Astrocyte (in vitro differentiated cells and primary cell): Measurements from ENCODE around the gene DPP4. TPM values are rescaled to one million over a fixed set of nuclear protein-coding genes. Genes with fewer than 3 reads are reported as not detected.
A peak's percentile ranks its signal among the peaks of the same experiment; 100 is the strongest.

Source experiments
- DNase-seq: peaks from one replicate; pipeline ENCODE4 v3.0.0-alpha.2; 2010; ENCODE audit warnings: low read depth
- FAIRE-seq: peaks from 2 replicates; lab custom pipeline; 2011; peaks lifted over from hg19 to GRCh38; lab: Jason Lieb, UNC
- H2AFZ ChIP-seq: 2 replicates; pipeline ENCODE4 v1.6.0; 2012; ENCODE audit warnings: low read depth, low read length, inconsistent platforms
- H3K27ac ChIP-seq: 2 replicates; pipeline ENCODE4 v1.5.1; 2011; ENCODE audit warnings: low read depth, low read length, inconsistent platforms
- H3K27me3 ChIP-seq: 2 replicates; pipeline ENCODE4 v1.6.0; 2011; ENCODE audit warnings: low read length, inconsistent platforms; ENCODE audit not compliant: insufficient read depth
- H3K36me3 ChIP-seq: 2 replicates; pipeline ENCODE4 v1.5.1; 2011; ENCODE audit warnings: low read length, inconsistent platforms; ENCODE audit not compliant: insufficient read depth
- H3K4me1 ChIP-seq: 2 replicates; pipeline ENCODE4 v1.5.1; 2011; ENCODE audit warnings: low read length, inconsistent platforms; ENCODE audit not compliant: insufficient read depth
- H3K4me2 ChIP-seq: 2 replicates; pipeline ENCODE4 v1.6.0; 2012; ENCODE audit warnings: low read length, inconsistent platforms
- H3K4me3 ChIP-seq: 2 replicates; pipeline ENCODE4 v1.5.1; 2011; ENCODE audit warnings: low read depth, mild to moderate bottlenecking, low read length, inconsistent platforms; ENCODE audit not compliant: insufficient read depth
- H3K79me2 ChIP-seq: 2 replicates; pipeline ENCODE4 v1.6.0; 2012; ENCODE audit warnings: mild to moderate bottlenecking, low read length, inconsistent platforms; ENCODE audit not compliant: insufficient read depth
- H3K9ac ChIP-seq: 2 replicates; pipeline ENCODE4 v1.6.0; 2012; ENCODE audit warnings: mild to moderate bottlenecking, low read length, inconsistent platforms
- H3K9me3 ChIP-seq: 2 replicates; pipeline ENCODE4 v1.5.1; 2012; ENCODE audit warnings: low read depth, mild to moderate bottlenecking, low read length, inconsistent platforms; ENCODE audit not compliant: insufficient read depth
- H4K20me1 ChIP-seq: 2 replicates; pipeline ENCODE4 v1.6.0; 2012; ENCODE audit warnings: low read length, inconsistent platforms; ENCODE audit not compliant: insufficient read depth
- H3K27ac Mint-ChIP-seq: one replicate; pipeline ENCODE4 v1.8.0; 2021; ENCODE audit warnings: mild to moderate bottlenecking, mixed read lengths; ENCODE audit not compliant: unreplicated experiment
- H3K27me3 Mint-ChIP-seq: one replicate; pipeline ENCODE4 v1.8.0; 2021; ENCODE audit warnings: low read depth, mixed read lengths; ENCODE audit not compliant: unreplicated experiment
- H3K36me3 Mint-ChIP-seq: one replicate; pipeline ENCODE4 v1.8.0; 2021; ENCODE audit warnings: low read depth, mixed read lengths; ENCODE audit not compliant: unreplicated experiment
- H3K4me1 Mint-ChIP-seq: one replicate; pipeline ENCODE4 v1.8.0; 2021; ENCODE audit warnings: low read depth, mixed read lengths; ENCODE audit not compliant: unreplicated experiment
- H3K4me3 Mint-ChIP-seq: one replicate; pipeline ENCODE4 v1.8.0; 2021; ENCODE audit warnings: mild to moderate bottlenecking, moderate library complexity, mixed read lengths; ENCODE audit not compliant: unreplicated experiment
- H3K9me3 Mint-ChIP-seq: one replicate; pipeline ENCODE4 v1.8.0; 2021; ENCODE audit warnings: mild to moderate bottlenecking, mixed read lengths; ENCODE audit not compliant: unreplicated experiment
- CTCF ChIP-seq: IDR thresholded peaks from 2 replicates; pipeline ENCODE4 v1.5.1; 2011; ENCODE audit warnings: low read depth, mild to moderate bottlenecking, inconsistent platforms, low read length, moderate library complexity; ENCODE audit not compliant: insufficient read depth
- EZH2 ChIP-seq: IDR thresholded peaks from 2 replicates; pipeline ENCODE4 v1.6.1; 2012; ENCODE audit warnings: mild to moderate bottlenecking, low read length, inconsistent platforms; ENCODE audit not compliant: insufficient read depth
- total RNA-seq: library from RNA; stranded (reverse); gene quantifications from 2 replicates; pipeline ENCODE4 v1.2.1, GENCODE V29; 2021

The DPP4 gene
- total RNA-seq, 1 donor from 2014 or later, result 5.3 TPM

- H3K9me3 ChIP-seq, result no peaks in the 10 kb centered on the region
- H3K4me1 ChIP-seq, result no peaks in the 10 kb centered on the region
- Mint-ChIP-seq H3K27ac (no peak overlapping the region), H3K9me3 (no peaks in the 10 kb centered on the region), H3K27me3 (no peaks in the 10 kb centered on the region), H3K36me3 (no peaks in the 10 kb centered on the region), H3K4me1 (no peaks in the 10 kb centered on the region), H3K4me3 (no peak overlapping the region)
- no peak overlapping the region for H3K9ac ChIP-seq
- H3K4me2 ChIP-seq, result no peak overlapping the region
- H3K27ac ChIP-seq, result no peak overlapping the region
- H4K20me1 ChIP-seq, result no peaks in the 10 kb centered on the region
- H3K36me3 ChIP-seq, result no peaks in the 10 kb centered on the region
- H3K4me3 ChIP-seq, result no peak overlapping the region
- DNase-seq (peak; percentile 72), FAIRE-seq (no peak)
- TF ChIP-seq CTCF (no peak), EZH2 (no peak)
- no peaks in the 10 kb centered on the region for H3K79me2 ChIP-seq
- H3K27me3 ChIP-seq, result peaks cover 3% of the 10 kb centered on the region
- H2AFZ ChIP-seq, result no peak overlapping the region
Observed at GRCh38 chr2:162106146-162106551, 32.1 kb upstream of the DPP4 start.

GRCh38 chr2:162103443-162104009 lies 29.5 kb upstream of the DPP4 start:
- no peaks in the 10 kb centered on the region for H3K36me3 ChIP-seq
- H3K4me2 ChIP-seq, result no peak overlapping the region
- no peak overlapping the region for H3K4me3 Mint-ChIP-seq
- no peak overlapping the region for H3K9ac ChIP-seq
- no peak overlapping the region for H3K27ac ChIP-seq
- H3K4me3 ChIP-seq, result no peak overlapping the region
- no peaks in the 10 kb centered on the region for H4K20me1 ChIP-seq
- peaks cover 3% of the 10 kb centered on the region for H3K27me3 ChIP-seq
- FAIRE-seq (no peak), DNase-seq (no peak)
- H3K36me3 Mint-ChIP-seq, result no peaks in the 10 kb centered on the region
- H3K4me1 Mint-ChIP-seq, result no peaks in the 10 kb centered on the region
- no peaks in the 10 kb centered on the region for H3K79me2 ChIP-seq
- H2AFZ ChIP-seq, result no peak overlapping the region
- no peaks in the 10 kb centered on the region for H3K9me3 ChIP-seq
- H3K27ac Mint-ChIP-seq, result no peak overlapping the region
- no peak for TF ChIP-seq CTCF
- TF ChIP-seq EZH2, result no peak
- H3K4me1 ChIP-seq, result no peaks in the 10 kb centered on the region
- H3K27me3 Mint-ChIP-seq, result no peaks in the 10 kb centered on the region
- H3K9me3 Mint-ChIP-seq, result no peaks in the 10 kb centered on the region

- Histone ChIP-seq H3K27ac (no peak overlapping the region), H4K20me1 (no peaks in the 10 kb centered on the region), H3K4me1 (no peaks in the 10 kb centered on the region), H3K4me2 (no peak overlapping the region), H3K9ac (no peak overlapping the region), H3K9me3 (no peaks in the 10 kb centered on the region), H3K79me2 (no peaks in the 10 kb centered on the region), H3K27me3 (no peaks in the 10 kb centered on the region), H3K36me3 (no peaks in the 10 kb centered on the region), H3K4me3 (no peak overlapping the region), H2AFZ (no peak overlapping the region)
- Mint-ChIP-seq H3K9me3 (no peaks in the 10 kb centered on the region), H3K4me3 (no peak overlapping the region), H3K27me3 (no peaks in the 10 kb centered on the region), H3K27ac (no peak overlapping the region), H3K36me3 (no peaks in the 10 kb centered on the region), H3K4me1 (no peaks in the 10 kb centered on the region)
- TF ChIP-seq CTCF, result no peak
- no peak for TF ChIP-seq EZH2
- no peak for FAIRE-seq
- no peak for DNase-seq
Observed at GRCh38 chr2:162100579-162100978, 26.6 kb upstream of the DPP4 start.
